NCI-H1105 treated with DMSO at 0.1 percent for 48 hours (cell line): ENCODE measurements around the gene RASL11B.
"Not testable (repeated sequence)": the region's sequence is repeated elsewhere in the genome, so short reads cannot be mapped to it uniquely, and the experiment has no call there.

Experiments used
- DNase-seq: peaks from one replicate; lab custom pipeline; 2025; lab: John Stamatoyannopoulos, UW

The RASL11B gene

GRCh38 chr4:52861879-52862616, at the start of gene RASL11B:
RASL11B (plus strand) TSS chr4:52862317; CDS start chr4:52862508, 191 bp downstream.
- DNase-seq, result peak; percentile 44

GRCh38 chr4:52813546-52813945, 48.6 kb upstream of the RASL11B start:
- DNase-seq, result no peak

GRCh38 chr4:52822583-52822971, 39.5 kb upstream of the RASL11B start:
- DNase-seq, result no peak

GRCh38 chr4:52822972-52823701, 39.0 kb upstream of the RASL11B start:
- DNase-seq, result no peak

- DNase-seq, result no peak
Observed at GRCh38 chr4:52823702-52824092, 38.4 kb upstream of the RASL11B start.

- no peak for DNase-seq
Observed at GRCh38 chr4:52824270-52824602, 37.9 kb upstream of the RASL11B start.

GRCh38 chr4:52824603-52825459, 37.3 kb upstream of the RASL11B start:
- DNase-seq, result no peak

GRCh38 chr4:52825460-52826090, 36.5 kb upstream of the RASL11B start:
- no peak for DNase-seq

- no peak for DNase-seq
Observed at GRCh38 chr4:52833941-52834525, 28.1 kb upstream of the RASL11B start.

- not testable (repeated sequence) for DNase-seq
Observed at GRCh38 chr4:52834641-52835456, 27.3 kb upstream of the RASL11B start.

GRCh38 chr4:52836120-52836519, 26.0 kb upstream of the RASL11B start:
- no peak for DNase-seq

GRCh38 chr4:52836678-52837077, 25.4 kb upstream of the RASL11B start:
- no peak for DNase-seq

- peak; percentile 22 for DNase-seq
Observed at GRCh38 chr4:52837716-52838558, 24.2 kb upstream of the RASL11B start.

- DNase-seq, result no peak
Observed at GRCh38 chr4:52838729-52839586, 23.2 kb upstream of the RASL11B start.

GRCh38 chr4:52840531-52841370, 21.4 kb upstream of the RASL11B start:
- no peak for DNase-seq

- no peak for DNase-seq
Observed at GRCh38 chr4:52841682-52842456, 20.2 kb upstream of the RASL11B start.

GRCh38 chr4:52842792-52843191, 19.3 kb upstream of the RASL11B start:
- no peak for DNase-seq
